OCI-LY3 (cell line): Measurements from ENCODE around the gene TPGS2.

ENCODE experiments used
- CTCF ChIP-seq: fragments of 200-600, 300-600 bp; sonication (generic); IDR thresholded peaks from 2 replicates; pipeline ENCODE4 v1.5.1; 2014; ENCODE audit warnings: antibody characterized with exemption, low read length, low read depth
- EZH2phosphoT487 ChIP-seq: fragments of 200-600 bp; shearing (Covaris generic); IDR thresholded peaks from 2 replicates; pipeline ENCODE4 v1.6.1; 2018; ENCODE audit warnings: antibody characterized with exemption, mixed run types, low read depth

GRCh38 chr18:36813824-36814223 is 15.0 kb downstream of the TPGS2 start:
- no peak for TF ChIP-seq CTCF
- TF ChIP-seq EZH2phosphoT487 = no peak
